ENCODE measurements around the gene RXFP1.

RXFP1 gene

DNA sequence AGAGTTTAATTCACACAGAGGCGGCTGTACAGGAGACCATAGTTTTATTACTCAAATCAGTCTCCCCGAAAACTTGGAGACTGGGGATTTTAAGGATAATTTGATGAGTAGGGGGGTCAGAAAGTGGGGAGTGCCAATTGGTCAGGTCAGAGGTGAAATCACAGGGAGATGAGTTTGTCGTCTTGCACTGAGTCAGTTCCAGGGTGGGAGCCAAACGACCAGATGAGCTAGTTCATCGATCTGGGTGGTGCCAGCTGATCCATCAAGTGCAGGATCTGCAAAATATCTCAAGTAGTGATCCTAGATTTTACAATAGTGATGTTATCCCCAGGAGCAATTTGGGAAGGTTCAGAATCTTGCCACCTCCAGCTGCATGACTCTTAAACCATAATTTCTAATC is 154.4 kb downstream of the RXFP1 start:
- no peak for DNase-seq

DNA sequence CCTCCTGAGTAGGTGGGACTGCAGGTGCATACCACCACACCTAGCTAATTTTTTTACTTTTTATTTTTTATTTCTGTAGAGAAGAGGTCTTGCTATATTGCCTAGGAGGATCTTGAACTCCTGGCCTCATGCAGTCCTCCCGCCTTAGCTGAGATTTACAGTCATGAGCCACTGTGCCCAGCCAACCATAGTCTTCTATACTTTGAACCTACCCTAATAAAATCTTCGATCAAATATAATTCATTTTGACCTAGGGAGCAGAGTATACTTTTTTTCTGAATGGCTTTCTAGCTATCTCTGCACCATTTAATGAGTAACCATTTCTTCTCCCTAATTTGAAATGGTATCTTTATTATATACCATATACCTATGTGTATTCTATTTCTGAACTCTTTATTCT is 157.1 kb downstream of the RXFP1 start:
- no peak for DNase-seq

DNA sequence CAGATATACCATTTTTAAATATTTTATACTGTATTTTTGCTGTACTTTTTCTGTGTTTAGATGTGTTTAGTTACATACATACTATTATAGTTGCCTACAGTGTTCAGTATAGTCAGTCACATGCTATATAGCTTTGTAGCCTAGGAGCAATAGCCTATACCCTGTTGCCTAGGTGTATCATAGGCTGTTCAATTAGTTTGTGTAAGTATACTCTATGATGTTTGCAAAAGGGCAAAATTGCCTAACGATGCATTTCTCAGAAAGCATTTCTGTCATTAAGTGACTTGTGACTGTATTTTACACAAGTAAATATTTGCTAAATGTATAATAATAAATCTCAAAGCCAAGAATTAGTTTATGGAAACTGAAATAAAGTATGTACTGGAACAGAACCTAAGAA is 159.9 kb downstream of the RXFP1 start:
- DNase-seq, result no peak

DNA sequence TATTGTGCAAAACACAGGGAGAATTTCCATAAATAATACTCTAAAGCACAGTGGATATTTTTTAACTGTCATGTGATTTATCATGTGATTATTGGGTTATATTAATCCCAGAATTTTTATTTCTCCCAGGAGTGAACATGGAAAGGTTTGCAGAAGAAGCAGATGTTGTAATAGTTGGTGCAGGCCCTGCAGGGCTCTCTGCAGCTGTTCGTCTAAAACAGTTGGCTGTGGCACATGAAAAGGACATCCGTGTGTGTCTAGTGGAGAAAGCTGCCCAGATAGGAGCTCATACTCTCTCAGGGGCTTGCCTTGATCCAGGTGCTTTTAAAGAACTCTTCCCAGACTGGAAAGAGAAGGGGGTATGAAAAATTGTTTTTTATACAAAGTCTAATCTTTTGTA is 160.4 kb downstream of the RXFP1 start:
- DNase-seq, result no peak

DNA sequence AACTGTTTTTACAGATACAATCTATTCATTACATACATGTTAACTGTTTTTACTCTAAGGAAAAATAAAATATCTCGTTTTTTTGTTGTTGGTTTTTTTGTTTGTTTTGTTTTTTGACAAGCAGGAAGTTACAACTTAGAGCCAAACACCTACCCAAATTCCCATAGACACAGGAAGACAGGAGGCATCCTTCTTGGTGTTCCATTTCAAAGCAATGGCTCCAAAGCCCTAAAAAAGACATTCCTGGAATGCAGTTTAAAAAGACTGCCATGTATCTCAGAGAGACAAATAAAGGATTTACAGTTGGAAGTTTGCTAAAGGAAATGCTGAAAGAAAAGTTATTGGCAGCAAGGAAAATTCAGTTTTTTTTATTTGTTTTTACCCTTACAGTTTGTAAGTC is 167.1 kb downstream of the RXFP1 start:
- no peak for DNase-seq

All from CD4-positive, alpha-beta T cell treated with Interleukin-6 for 4 hours (primary cell).